Panc1 (cell line): ENCODE measurements around the gene DAAM2.

ENCODE experiments used
- CTCF ChIP-seq: fragments of 450-650 bp; IDR thresholded peaks from 2 replicates; pipeline ENCODE4 v1.5.1; 2017; ENCODE audit warnings: mild to moderate bottlenecking
- POLR2AphosphoS5 ChIP-seq: IDR thresholded peaks from 2 replicates; pipeline ENCODE4 v1.6.1; 2012; ENCODE audit warnings: mild to moderate bottlenecking, low read depth, low read length, moderate library complexity
- SIN3A ChIP-seq: IDR thresholded peaks from 2 replicates; pipeline ENCODE4 v1.6.1; 2012; ENCODE audit warnings: low read depth, mild to moderate bottlenecking, low read length, moderate library complexity, borderline replicate concordance; ENCODE audit not compliant: insufficient read depth
- TCF7L2 ChIP-seq: IDR thresholded peaks from 2 replicates; pipeline ENCODE4 v1.6.1; 2011; ENCODE audit warnings: mild to moderate bottlenecking, low read depth, low read length, inconsistent platforms
- TF ChIP-seq, protein P1 (sequence below), 2 experiments: IDR thresholded peaks; 2 replicates each; pipeline ENCODE4 v1.6.1; 2011 to 2012; ENCODE audit warnings: low read depth in 2 of 2, control low read depth in 1 of 2, low read length in 1 of 2, mild to moderate bottlenecking in 1 of 2, moderate library complexity in 1 of 2; ENCODE audit not compliant: insufficient read depth in 1 of 2

DNA sequence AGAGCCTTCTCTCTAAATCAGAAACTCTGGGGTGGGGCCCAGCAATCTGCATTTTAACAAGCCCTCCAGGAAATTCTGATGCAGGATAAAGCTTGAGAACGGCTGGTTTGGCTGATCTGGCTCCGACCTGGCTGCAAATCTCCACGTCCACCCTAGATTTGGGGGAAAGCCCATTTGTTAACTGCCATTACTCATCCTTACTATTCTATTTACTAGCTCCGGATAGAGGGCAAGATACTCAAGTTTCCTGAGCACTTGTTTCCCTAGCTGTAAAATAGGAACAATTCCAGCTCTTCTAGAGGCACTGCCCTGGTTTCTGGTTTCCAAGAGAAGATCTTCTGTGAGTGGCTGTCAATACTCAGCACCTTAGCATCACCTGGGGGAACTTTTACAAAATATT is 44.4 kb downstream of the DAAM2 start:
- TF ChIP-seq CTCF = no peak
- TF ChIP-seq POLR2AphosphoS5 = no peak
- TF ChIP-seq SIN3A = no peak
- TF ChIP-seq, protein P1, sequence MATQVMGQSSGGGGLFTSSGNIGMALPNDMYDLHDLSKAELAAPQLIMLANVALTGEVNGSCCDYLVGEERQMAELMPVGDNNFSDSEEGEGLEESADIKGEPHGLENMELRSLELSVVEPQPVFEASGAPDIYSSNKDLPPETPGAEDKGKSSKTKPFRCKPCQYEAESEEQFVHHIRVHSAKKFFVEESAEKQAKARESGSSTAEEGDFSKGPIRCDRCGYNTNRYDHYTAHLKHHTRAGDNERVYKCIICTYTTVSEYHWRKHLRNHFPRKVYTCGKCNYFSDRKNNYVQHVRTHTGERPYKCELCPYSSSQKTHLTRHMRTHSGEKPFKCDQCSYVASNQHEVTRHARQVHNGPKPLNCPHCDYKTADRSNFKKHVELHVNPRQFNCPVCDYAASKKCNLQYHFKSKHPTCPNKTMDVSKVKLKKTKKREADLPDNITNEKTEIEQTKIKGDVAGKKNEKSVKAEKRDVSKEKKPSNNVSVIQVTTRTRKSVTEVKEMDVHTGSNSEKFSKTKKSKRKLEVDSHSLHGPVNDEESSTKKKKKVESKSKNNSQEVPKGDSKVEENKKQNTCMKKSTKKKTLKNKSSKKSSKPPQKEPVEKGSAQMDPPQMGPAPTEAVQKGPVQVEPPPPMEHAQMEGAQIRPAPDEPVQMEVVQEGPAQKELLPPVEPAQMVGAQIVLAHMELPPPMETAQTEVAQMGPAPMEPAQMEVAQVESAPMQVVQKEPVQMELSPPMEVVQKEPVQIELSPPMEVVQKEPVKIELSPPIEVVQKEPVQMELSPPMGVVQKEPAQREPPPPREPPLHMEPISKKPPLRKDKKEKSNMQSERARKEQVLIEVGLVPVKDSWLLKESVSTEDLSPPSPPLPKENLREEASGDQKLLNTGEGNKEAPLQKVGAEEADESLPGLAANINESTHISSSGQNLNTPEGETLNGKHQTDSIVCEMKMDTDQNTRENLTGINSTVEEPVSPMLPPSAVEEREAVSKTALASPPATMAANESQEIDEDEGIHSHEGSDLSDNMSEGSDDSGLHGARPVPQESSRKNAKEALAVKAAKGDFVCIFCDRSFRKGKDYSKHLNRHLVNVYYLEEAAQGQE (IDR thresholded peaks at IDR 0.05; ENCODE audit: insufficient read depth in 1 of 2, low read depth in 2 of 2, low read length in 1 of 2) = no peak
- TF ChIP-seq TCF7L2 = no peak
